GM23338 (cell line): ENCODE data around the gene SRMS. TPM values are rescaled to one million over a fixed set of nuclear protein-coding genes. Genes with fewer than 3 reads are reported as not detected.

ENCODE experiments used
- ATAC-seq: fragments of 200-7000 bp; cut with Tn5 transposase; 3 replicates; pipeline ENCODE4 v1.9.1; 2020
- DNase-seq: peaks from one replicate; pipeline ENCODE4 v3.0.0-alpha.2; 2015; ENCODE audit warnings: low spot score
- H2AFZ ChIP-seq: fragments of 200-600 bp; sonication (generic); 2 replicates; pipeline ENCODE4 v1.8.0; 2016; ENCODE audit warnings: antibody characterized with exemption, mild to moderate bottlenecking, moderate library complexity
- H3F3A ChIP-seq: fragments of 200-600 bp; sonication (generic); replicated peaks from 2 replicates; pipeline ENCODE4 v1.8.0; 2017; ENCODE audit warnings: antibody characterized with exemption, mixed run types, low read depth
- H3K27ac ChIP-seq: fragments of 200-600 bp; sonication (generic); 2 replicates; pipeline ENCODE4 v1.6.1; 2016; ENCODE audit warnings: low read depth
- H3K27me3 ChIP-seq: fragments of 200-600 bp; sonication (generic); 2 replicates; pipeline ENCODE4 v1.8.0; 2016; ENCODE audit warnings: mild to moderate bottlenecking, mixed run types, moderate library complexity; ENCODE audit not compliant: insufficient read depth
- H3K36me3 ChIP-seq: fragments of 200-600 bp; sonication (generic); 2 replicates; pipeline ENCODE4 v1.8.0; 2016; ENCODE audit warnings: mild to moderate bottlenecking; ENCODE audit not compliant: insufficient read depth
- H3K4me1 ChIP-seq: fragments of 200-600 bp; sonication (generic); 2 replicates; pipeline ENCODE4 v1.8.0; 2016; ENCODE audit warnings: mild to moderate bottlenecking, moderate library complexity; ENCODE audit not compliant: insufficient read depth
- H3K4me2 ChIP-seq: fragments of 200-600 bp; sonication (generic); 2 replicates; pipeline ENCODE4 v1.7.1; 2017; ENCODE audit warnings: mixed run types
- H3K4me3 ChIP-seq: fragments of 200-600 bp; sonication (generic); 2 replicates; pipeline ENCODE4 v1.6.1; 2016; ENCODE audit warnings: mixed run types
- H3K79me2 ChIP-seq: fragments of 200-600 bp; sonication (generic); replicated peaks from 2 replicates; pipeline ENCODE4 v1.8.0; 2017; ENCODE audit warnings: mild to moderate bottlenecking; ENCODE audit not compliant: insufficient read depth
- H3K9me2 ChIP-seq: fragments of 200-600 bp; sonication (generic); 2 replicates; pipeline ENCODE4 v1.8.0; 2017; ENCODE audit not compliant: insufficient read depth
- H4K20me1 ChIP-seq: fragments of 200-600 bp; sonication (generic); replicated peaks from 2 replicates; pipeline ENCODE4 v1.8.0; 2017; ENCODE audit warnings: mild to moderate bottlenecking; ENCODE audit not compliant: insufficient read depth
- H3K27ac Mint-ChIP-seq: 2 replicates; pipeline ENCODE4 v1.8.0; 2020; ENCODE audit warnings: inconsistent platforms, mild to moderate bottlenecking, moderate library complexity, mixed read lengths
- H3K27me3 Mint-ChIP-seq: 3 replicates; pipeline ENCODE4 v1.8.0; 2022; ENCODE audit warnings: low read depth, mild to moderate bottlenecking, moderate library complexity, mixed read lengths, inconsistent platforms; ENCODE audit not compliant: insufficient read depth, poor library complexity
- H3K36me3 Mint-ChIP-seq: 3 replicates; pipeline ENCODE4 v1.8.0; 2021; ENCODE audit warnings: low read depth, mild to moderate bottlenecking, inconsistent platforms, moderate library complexity, mixed read lengths
- H3K4me1 Mint-ChIP-seq: 3 replicates; pipeline ENCODE4 v1.8.0; 2020; ENCODE audit warnings: mild to moderate bottlenecking, inconsistent platforms, mixed read lengths
- H3K4me3 Mint-ChIP-seq: 3 replicates; pipeline ENCODE4 v1.8.0; 2021; ENCODE audit warnings: moderate library complexity, mild to moderate bottlenecking, inconsistent platforms, mixed read lengths
- H3K9me3 Mint-ChIP-seq: 3 replicates; pipeline ENCODE4 v1.8.0; 2020; ENCODE audit warnings: moderate library complexity, mild to moderate bottlenecking, inconsistent platforms, mixed read lengths
- CREB1 ChIP-seq: fragments of 250-450 bp; sonication (Bioruptor Pico); IDR thresholded peaks from 2 replicates; pipeline ENCODE4 v1.5.0; 2020; ENCODE audit warnings: low read depth, mild to moderate bottlenecking, moderate library complexity
- NANOG ChIP-seq: IDR thresholded peaks from 2 replicates; pipeline ENCODE4 v1.6.1; 2016; ENCODE audit warnings: antibody characterized with exemption, borderline replicate concordance
- STAT1 ChIP-seq: IDR thresholded peaks from one replicate; pipeline ENCODE4 v1.6.1; 2016; ENCODE audit warnings: antibody characterized with exemption; ENCODE audit not compliant: unreplicated experiment
- ZNF114 ChIP-seq: fragments of 250-450 bp; sonication (Bioruptor Pico); IDR thresholded peaks from 2 replicates; pipeline ENCODE4 v1.5.0; 2020; ENCODE audit warnings: mild to moderate bottlenecking, moderate library complexity
- ZNF331 ChIP-seq: fragments of 250-450 bp; sonication (Bioruptor Pico); IDR thresholded peaks from 2 replicates; pipeline ENCODE4 v1.5.0; 2020; ENCODE audit warnings: low read depth, mild to moderate bottlenecking, moderate library complexity
- polyA plus RNA-seq: library from polyadenylated mRNA; unstranded; fragments of >200 nt; fragmentation: Nextera tagmentation; extraction: Ambion mirVana; gene quantifications from 2 replicates; pipeline ENCODE4 v1.2.1, GENCODE V29; 2016
- total RNA-seq: library from RNA; depleted of rRNA; stranded (reverse); fragments of >200 nt; shearing (Covaris generic); gene quantifications from 2 replicates; pipeline ENCODE4 v1.2.3, GENCODE V29; 2014
- TF ChIP-seq, protein P1 (sequence below), 2 experiments: fragments of 200-600 bp in 1 of 2; sonication (generic) in 1 of 2; conservative IDR thresholded peaks; 2 replicates each; pipeline versions ENCODE4 v1.5.1 to v1.6.1; 2016 to 2017; ENCODE audit warnings: antibody characterized with exemption in 2 of 2, low read depth in 2 of 2, mild to moderate bottlenecking in 2 of 2, moderate library complexity in 1 of 2
- TF ChIP-seq, protein P2 (sequence below): fragments of 250-450 bp; sonication (Bioruptor Pico); IDR thresholded peaks from 2 replicates; pipeline ENCODE4 v1.5.0; 2020; ENCODE audit warnings: mild to moderate bottlenecking, moderate library complexity

Gene SRMS
- total and polyA plus RNA-seq, 2 experiments from 2014 or later: 0.23 to 0.59 TPM

DNA sequence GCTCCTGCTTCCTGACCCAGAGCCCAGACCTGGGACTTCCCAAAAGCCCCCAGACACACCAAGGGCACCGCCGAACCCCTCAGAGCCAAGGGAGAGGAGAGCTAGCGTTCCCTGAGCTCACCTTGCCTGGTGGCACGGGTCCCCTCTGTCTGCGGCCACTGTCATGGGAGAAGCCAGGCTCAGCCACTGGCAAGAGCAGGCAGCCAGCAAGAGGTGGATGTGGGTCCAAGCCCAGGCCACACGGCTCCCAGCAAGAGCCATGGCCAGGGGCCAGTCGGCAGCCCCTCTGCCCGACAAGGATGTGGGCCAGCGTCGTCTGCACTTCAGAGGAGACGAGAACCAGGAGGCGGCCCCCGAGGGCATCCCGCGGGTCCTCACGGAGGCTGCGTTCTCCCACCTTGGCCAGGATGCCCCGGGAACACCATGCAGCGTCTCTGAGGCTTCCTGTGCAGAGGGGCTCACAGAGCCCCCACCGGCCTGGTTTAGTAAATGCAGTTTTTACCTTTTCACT, 29.1 kb downstream of the SRMS start:
- ATAC-seq (0 out of 3 replicates have a peak, but pooled peaks have one; percentile 0), DNase-seq (no peak)
- Mint-ChIP-seq H3K27me3 (peaks cover 15% of the 10 kb centered on the region), H3K9me3 (peaks cover 16% of the 10 kb centered on the region; the same call in 2 of the 3 replicates), H3K36me3 (peaks cover 24% of the 10 kb centered on the region), H3K4me3 (peak overlapping the region; percentile 89), H3K4me1 (peaks cover 14% of the 10 kb centered on the region), H3K27ac (no peak overlapping the region)
- Histone ChIP-seq H3K9me2 (no peaks in the 10 kb centered on the region), H3K27me3 (no peaks in the 10 kb centered on the region), H4K20me1 (no peaks in the 10 kb centered on the region; the same call in 1 of the 2 replicates), H3K79me2 (peaks cover 4% of the 10 kb centered on the region; the same call in 1 of the 2 replicates), H3F3A (peaks cover 6% of the 10 kb centered on the region; the same call in 1 of the 2 replicates), H3K4me2 (peak overlapping the region; percentile 48; the same call in 1 of the 2 replicates), H3K4me3 (no peak overlapping the region), H2AFZ (no peak overlapping the region), H3K36me3 (no peaks in the 10 kb centered on the region), H3K4me1 (peaks cover 12% of the 10 kb centered on the region; the same call in 1 of the 2 replicates), H3K27ac (no peak overlapping the region)
- TF ChIP-seq ZNF331: no peak
- TF ChIP-seq ZNF114 (CRISPR knock-in tag): no peak
- TF ChIP-seq, protein P1, sequence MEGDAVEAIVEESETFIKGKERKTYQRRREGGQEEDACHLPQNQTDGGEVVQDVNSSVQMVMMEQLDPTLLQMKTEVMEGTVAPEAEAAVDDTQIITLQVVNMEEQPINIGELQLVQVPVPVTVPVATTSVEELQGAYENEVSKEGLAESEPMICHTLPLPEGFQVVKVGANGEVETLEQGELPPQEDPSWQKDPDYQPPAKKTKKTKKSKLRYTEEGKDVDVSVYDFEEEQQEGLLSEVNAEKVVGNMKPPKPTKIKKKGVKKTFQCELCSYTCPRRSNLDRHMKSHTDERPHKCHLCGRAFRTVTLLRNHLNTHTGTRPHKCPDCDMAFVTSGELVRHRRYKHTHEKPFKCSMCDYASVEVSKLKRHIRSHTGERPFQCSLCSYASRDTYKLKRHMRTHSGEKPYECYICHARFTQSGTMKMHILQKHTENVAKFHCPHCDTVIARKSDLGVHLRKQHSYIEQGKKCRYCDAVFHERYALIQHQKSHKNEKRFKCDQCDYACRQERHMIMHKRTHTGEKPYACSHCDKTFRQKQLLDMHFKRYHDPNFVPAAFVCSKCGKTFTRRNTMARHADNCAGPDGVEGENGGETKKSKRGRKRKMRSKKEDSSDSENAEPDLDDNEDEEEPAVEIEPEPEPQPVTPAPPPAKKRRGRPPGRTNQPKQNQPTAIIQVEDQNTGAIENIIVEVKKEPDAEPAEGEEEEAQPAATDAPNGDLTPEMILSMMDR (conservative IDR thresholded peaks at IDR 0.05; ENCODE audit: low read depth in 2 of 2): peak; percentile 16 to 24; a peak in 3 of 4 replicates

DNA sequence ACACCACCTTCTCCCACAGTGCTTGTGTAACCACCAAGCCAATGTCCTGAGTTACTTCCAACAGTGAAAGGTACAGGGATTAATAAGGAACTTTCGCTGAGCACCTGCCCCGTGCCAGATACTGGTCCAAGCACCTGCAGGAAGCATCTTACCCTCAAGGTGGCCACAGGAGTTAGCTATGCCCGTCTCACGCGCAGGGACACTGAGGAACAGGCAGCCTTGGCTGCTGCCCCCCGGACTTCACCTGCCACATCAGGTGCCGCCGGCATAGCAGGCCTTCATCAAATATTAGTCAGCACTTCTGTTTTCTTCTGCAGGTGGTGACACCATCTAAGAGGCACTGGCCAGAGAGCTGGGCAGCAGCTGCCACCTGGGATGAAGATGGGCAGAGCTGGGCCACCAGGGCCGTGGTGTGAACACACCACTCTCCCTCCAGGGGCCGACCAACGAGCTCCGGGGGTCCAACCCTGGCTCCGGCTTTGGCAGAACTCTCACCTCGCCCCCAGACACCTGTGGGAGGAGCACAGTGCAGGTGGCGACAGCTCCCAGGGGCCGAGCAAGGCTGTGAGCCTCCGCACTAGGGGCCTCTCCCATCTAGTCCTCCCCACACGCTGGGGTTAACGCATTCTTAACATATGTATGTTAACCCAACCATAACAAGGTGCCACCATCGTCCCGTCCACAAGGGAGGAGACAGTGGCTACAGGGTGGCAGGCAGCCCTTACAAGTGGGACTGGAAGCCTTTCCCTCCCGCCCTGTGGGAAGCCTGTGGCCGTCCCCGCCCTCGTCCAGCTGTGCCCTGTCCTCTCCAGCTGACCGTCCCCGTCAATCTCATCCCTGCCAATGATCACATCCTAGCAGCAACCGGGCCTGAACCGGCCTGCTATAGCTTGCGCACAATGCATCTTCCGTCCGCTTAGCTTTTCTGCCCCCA, 29.9 kb downstream of the SRMS start:
- Mint-ChIP-seq H3K4me1 (peaks cover 14% of the 10 kb centered on the region), H3K27ac (no peak overlapping the region), H3K4me3 (no peak overlapping the region), H3K9me3 (peaks cover 14% of the 10 kb centered on the region; the same call in 2 of the 3 replicates), H3K27me3 (peaks cover 13% of the 10 kb centered on the region), H3K36me3 (peaks cover 19% of the 10 kb centered on the region)
- no peaks in the 10 kb centered on the region for H3K27me3 ChIP-seq
- peaks cover 12% of the 10 kb centered on the region; the same call in 1 of the 2 replicates for H3K4me1 ChIP-seq
- H3K27ac ChIP-seq: no peak overlapping the region
- H4K20me1 ChIP-seq: no peaks in the 10 kb centered on the region
- H3K36me3 ChIP-seq: no peaks in the 10 kb centered on the region
- DNase-seq (no peak), ATAC-seq (no peak)
- peaks cover 6% of the 10 kb centered on the region; the same call in 1 of the 2 replicates for H3F3A ChIP-seq
- peaks cover 4% of the 10 kb centered on the region; the same call in 1 of the 2 replicates for H3K79me2 ChIP-seq
- H2AFZ ChIP-seq: no peak overlapping the region
- H3K9me2 ChIP-seq: no peaks in the 10 kb centered on the region
- no peak overlapping the region for H3K4me3 ChIP-seq
- H3K4me2 ChIP-seq: no peak overlapping the region
- TF ChIP-seq NANOG: no peak
- TF ChIP-seq STAT1: no peak
- no peak for TF ChIP-seq CREB1
- TF ChIP-seq, protein P2, sequence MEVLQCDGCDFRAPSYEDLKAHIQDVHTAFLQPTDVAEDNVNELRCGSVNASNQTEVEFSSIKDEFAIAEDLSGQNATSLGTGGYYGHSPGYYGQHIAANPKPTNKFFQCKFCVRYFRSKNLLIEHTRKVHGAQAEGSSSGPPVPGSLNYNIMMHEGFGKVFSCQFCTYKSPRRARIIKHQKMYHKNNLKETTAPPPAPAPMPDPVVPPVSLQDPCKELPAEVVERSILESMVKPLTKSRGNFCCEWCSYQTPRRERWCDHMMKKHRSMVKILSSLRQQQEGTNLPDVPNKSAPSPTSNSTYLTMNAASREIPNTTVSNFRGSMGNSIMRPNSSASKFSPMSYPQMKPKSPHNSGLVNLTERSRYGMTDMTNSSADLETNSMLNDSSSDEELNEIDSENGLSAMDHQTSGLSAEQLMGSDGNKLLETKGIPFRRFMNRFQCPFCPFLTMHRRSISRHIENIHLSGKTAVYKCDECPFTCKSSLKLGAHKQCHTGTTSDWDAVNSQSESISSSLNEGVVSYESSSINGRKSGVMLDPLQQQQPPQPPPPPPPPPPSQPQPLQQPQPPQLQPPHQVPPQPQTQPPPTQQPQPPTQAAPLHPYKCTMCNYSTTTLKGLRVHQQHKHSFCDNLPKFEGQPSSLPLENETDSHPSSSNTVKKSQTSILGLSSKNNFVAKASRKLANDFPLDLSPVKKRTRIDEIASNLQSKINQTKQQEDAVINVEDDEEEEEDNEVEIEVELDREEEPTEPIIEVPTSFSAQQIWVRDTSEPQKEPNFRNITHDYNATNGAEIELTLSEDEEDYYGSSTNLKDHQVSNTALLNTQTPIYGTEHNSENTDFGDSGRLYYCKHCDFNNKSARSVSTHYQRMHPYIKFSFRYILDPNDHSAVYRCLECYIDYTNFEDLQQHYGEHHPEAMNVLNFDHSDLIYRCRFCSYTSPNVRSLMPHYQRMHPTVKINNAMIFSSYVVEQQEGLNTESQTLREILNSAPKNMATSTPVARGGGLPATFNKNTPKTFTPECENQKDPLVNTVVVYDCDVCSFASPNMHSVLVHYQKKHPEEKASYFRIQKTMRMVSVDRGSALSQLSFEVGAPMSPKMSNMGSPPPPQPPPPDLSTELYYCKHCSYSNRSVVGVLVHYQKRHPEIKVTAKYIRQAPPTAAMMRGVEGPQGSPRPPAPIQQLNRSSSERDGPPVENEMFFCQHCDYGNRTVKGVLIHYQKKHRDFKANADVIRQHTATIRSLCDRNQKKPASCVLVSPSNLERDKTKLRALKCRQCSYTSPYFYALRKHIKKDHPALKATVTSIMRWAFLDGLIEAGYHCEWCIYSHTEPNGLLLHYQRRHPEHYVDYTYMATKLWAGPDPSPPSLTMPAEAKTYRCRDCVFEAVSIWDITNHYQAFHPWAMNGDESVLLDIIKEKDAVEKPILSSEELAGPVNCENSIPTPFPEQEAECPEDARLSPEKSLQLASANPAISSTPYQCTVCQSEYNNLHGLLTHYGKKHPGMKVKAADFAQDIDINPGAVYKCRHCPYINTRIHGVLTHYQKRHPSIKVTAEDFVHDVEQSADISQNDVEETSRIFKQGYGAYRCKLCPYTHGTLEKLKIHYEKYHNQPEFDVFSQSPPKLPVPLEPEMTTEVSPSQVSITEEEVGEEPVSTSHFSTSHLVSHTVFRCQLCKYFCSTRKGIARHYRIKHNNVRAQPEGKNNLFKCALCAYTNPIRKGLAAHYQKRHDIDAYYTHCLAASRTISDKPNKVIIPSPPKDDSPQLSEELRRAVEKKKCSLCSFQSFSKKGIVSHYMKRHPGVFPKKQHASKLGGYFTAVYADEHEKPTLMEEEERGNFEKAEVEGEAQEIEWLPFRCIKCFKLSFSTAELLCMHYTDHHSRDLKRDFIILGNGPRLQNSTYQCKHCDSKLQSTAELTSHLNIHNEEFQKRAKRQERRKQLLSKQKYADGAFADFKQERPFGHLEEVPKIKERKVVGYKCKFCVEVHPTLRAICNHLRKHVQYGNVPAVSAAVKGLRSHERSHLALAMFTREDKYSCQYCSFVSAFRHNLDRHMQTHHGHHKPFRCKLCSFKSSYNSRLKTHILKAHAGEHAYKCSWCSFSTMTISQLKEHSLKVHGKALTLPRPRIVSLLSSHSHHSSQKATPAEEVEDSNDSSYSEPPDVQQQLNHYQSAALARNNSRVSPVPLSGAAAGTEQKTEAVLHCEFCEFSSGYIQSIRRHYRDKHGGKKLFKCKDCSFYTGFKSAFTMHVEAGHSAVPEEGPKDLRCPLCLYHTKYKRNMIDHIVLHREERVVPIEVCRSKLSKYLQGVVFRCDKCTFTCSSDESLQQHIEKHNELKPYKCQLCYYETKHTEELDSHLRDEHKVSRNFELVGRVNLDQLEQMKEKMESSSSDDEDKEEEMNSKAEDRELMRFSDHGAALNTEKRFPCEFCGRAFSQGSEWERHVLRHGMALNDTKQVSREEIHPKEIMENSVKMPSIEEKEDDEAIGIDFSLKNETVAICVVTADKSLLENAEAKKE: no peak
